Activated CD4-positive, alpha-beta T cell treated with anti-CD3 and anti-CD28 coated beads for 36 hours (primary cell): ENCODE data around the gene PMEPA1. TPM values are rescaled to one million over a fixed set of nuclear protein-coding genes. Genes with fewer than 3 reads are reported as not detected.

Experiments
- ATAC-seq: fragments of 200-7000 bp; cut with Tn5 transposase; one replicate; pipeline ENCODE4 v1.10.0; 2021; ENCODE audit warnings: mild to moderate bottlenecking, moderate library complexity
- CTCF ChIA-PET: fragments of 350-600 bp; sonication (Branson Sonifier 250); formaldehyde crosslinking; loops from one replicate; lab custom pipeline; 2021; ENCODE audit warnings: antibody characterized with exemption; lab: Charles Lee
- POLR2A ChIA-PET: fragments of 350-600 bp; sonication (Branson Sonifier 250); formaldehyde crosslinking; loops from one replicate; lab custom pipeline; 2021; ENCODE audit warnings: antibody characterized with exemption, inconsistent platforms; lab: Charles Lee
- DNase-seq: peaks from one replicate; pipeline ENCODE4 v3.0.0-alpha.2; 2020
- H3K27ac Mint-ChIP-seq: one replicate; pipeline ENCODE4 v1.8.0; 2021; ENCODE audit warnings: mixed read lengths
- H3K27me3 Mint-ChIP-seq: one replicate; pipeline ENCODE4 v1.8.0; 2021; ENCODE audit warnings: mixed read lengths
- H3K36me3 Mint-ChIP-seq: one replicate; pipeline ENCODE4 v1.8.0; 2021; ENCODE audit warnings: low read depth, mixed read lengths
- H3K4me1 Mint-ChIP-seq: one replicate; pipeline ENCODE4 v1.8.0; 2021; ENCODE audit warnings: mixed read lengths
- H3K4me3 Mint-ChIP-seq: one replicate; pipeline ENCODE4 v1.8.0; 2021; ENCODE audit warnings: mild to moderate bottlenecking, moderate library complexity, mixed read lengths
- H3K9me3 Mint-ChIP-seq: one replicate; pipeline ENCODE4 v1.8.0; 2021; ENCODE audit warnings: low read depth, mixed read lengths
- intact Hi-C, 2 experiments: fragments of 100-400 bp; cut with DNase I in 1 of 2; cut with micrococcal nuclease in 1 of 2; formaldehyde crosslinking; loops; one replicate each; pipeline versions ENCODE4 v1.14.2 to v1.15.1; 2022 to 2024; cut with DNase I, micrococcal nuclease
- total RNA-seq, 2 experiments: library from RNA; stranded (reverse); gene quantifications; one replicate each; pipeline ENCODE4 v1.2.3, GENCODE V29; 2021

The PMEPA1 gene, protein sequence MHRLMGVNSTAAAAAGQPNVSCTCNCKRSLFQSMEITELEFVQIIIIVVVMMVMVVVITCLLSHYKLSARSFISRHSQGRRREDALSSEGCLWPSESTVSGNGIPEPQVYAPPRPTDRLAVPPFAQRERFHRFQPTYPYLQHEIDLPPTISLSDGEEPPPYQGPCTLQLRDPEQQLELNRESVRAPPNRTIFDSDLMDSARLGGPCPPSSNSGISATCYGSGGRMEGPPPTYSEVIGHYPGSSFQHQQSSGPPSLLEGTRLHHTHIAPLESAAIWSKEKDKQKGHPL
- 1 to 10 TPM; 1.6 to 1.8 TPM for total RNA-seq

DNA sequence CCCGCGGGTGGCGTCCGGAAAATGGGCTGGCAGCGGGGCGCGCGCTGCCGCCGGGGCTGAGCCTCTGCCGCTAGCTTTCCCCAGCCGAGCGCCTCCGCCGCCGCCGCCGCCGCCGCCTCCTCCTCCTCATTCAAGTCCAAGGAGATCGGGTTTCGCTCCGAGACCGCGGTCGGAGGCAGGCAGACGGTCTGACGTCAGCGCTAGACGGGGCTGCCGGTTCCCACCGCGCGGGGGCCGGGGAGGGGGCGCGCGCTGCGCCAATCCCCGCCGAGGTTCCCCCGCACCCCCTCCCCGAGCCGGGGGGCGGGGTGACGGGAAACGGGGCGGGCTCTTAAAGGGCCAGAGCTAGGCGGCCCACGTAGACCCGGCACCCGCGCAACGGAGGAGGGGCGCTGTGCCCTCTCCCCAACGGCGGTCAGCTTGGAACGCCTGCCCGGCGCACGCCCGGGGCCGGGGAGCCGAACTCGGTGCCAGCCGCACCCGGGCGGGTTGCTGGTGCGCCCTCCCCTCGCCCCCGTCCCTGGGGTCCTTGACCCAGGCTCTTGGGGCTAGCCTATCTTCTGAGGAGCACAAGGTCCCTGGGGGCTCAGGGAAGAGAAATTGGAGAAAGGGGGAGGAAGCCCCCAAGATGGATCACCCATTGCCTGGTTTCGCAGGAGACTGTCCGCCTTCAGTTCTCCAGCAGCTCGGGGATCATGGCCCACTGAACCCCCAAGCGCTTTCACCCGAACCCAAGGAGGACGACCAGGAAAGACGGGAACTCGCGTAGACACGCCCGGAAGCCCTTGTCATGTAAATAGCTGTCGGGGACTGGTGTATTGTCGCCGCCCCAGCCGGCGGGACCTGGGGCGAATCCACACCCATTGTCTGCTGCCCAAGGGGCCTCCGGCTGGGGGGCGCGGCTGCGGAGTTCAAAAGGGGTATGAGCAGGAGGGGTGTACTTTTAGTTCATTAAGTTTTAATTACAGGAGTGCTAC is at the start of gene PMEPA1:
TSS of gene PMEPA1 (minus strand) at position 193 of the 977 bp plus-strand sequence. CDS start 433 bp downstream, outside the sequence.
- peaks cover 20% of the 10 kb centered on the region for H3K4me1 Mint-ChIP-seq
- CTCF ChIA-PET, result interaction anchor here (0.6 to 1.9 kb wide), 7 partner anchors 8 to 1791 kb away, joined by 3 to 9 read pairs (median 4); no protein-coding TSS in a partner anchor
- DNase-seq, result peak; percentile 95
- no peaks in the 10 kb centered on the region for H3K9me3 Mint-ChIP-seq
- POLR2A ChIA-PET, result interaction anchor here (0.5 to 2.0 kb wide), 4 partner anchors 12 to 1339 kb away, joined by 3 to 10 read pairs (median 8); no protein-coding TSS in a partner anchor
- H3K4me3 Mint-ChIP-seq, result peak within 1 kb of the TSS; percentile 79
- H3K27me3 Mint-ChIP-seq, result peaks cover 6% of the 10 kb centered on the region
- no peaks in the 10 kb centered on the region for H3K36me3 Mint-ChIP-seq
- ATAC-seq, result peak; percentile 91
- intact Hi-C loops, result loop anchor here (1.0 to 10.0 kb wide), 11 partner anchors 8 to 942 kb away; partner anchors contain the start of genes RBM38 (in 2 of the 2), STX16 (in 1 of the 2) and VAPB (in 1 of the 2)
- H3K27ac Mint-ChIP-seq, result peak within 1 kb of the TSS; percentile 77

DNA sequence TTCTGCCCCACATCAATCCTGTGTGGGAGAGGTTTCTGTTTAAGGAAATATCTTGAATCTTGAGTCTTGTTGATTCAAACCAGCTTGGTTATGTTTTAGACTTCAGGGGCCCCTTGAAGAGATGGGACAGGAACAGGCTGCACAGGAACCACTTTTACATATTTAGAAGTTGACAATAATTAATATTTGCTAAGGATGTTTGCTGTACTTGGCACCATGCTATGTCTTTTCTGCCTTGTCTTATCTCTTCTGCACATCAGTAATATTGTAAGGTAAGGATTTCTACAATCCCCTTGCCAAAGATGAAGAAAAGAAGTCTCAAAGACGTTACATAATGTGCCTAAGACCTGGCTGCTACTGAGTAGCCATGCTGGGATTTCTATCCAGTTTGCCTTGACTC is 48.0 kb upstream of the PMEPA1 start:
- Mint-ChIP-seq H3K4me3 (no peak overlapping the region), H3K27me3 (peaks cover 16% of the 10 kb centered on the region), H3K4me1 (no peaks in the 10 kb centered on the region), H3K36me3 (no peaks in the 10 kb centered on the region), H3K9me3 (peaks cover 2% of the 10 kb centered on the region), H3K27ac (no peak overlapping the region)
- no peak for ATAC-seq
- CTCF ChIA-PET, result interaction anchor here (0.8 kb wide), 1 partner anchor 19 kb away, joined by 3 read pairs; no protein-coding TSS in a partner anchor
- intact Hi-C loops, result no loop called here
- POLR2A ChIA-PET, result no interaction called here
- DNase-seq, result no peak

DNA sequence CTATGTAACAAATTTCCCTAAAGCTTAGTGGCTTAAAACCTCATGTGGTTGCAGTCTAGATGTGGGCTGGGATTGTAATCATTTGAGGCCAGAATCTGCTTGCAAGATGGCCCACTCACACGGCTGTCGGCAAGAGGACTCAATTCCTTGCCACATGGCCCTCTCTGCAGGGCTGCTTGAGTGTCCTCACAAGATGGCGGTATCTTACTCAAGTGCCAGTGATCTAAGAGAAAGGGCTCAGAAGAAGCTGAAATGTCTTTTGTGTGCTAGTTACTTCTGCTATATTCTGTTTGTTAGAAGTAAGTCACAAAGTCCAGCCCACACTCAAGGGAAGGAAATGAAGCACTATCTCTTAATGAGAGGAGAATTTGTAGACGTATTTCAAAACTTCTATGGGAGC is 47.1 kb upstream of the PMEPA1 start:
- DNase-seq (no peak), ATAC-seq (no peak)
- ChIA-PET CTCF (no interaction called here), POLR2A (no interaction called here)
- intact Hi-C loops, result no loop called here
- Mint-ChIP-seq H3K36me3 (no peaks in the 10 kb centered on the region), H3K27ac (no peak overlapping the region), H3K27me3 (peaks cover 15% of the 10 kb centered on the region), H3K9me3 (peaks cover 2% of the 10 kb centered on the region), H3K4me3 (no peak overlapping the region), H3K4me1 (no peaks in the 10 kb centered on the region)

DNA sequence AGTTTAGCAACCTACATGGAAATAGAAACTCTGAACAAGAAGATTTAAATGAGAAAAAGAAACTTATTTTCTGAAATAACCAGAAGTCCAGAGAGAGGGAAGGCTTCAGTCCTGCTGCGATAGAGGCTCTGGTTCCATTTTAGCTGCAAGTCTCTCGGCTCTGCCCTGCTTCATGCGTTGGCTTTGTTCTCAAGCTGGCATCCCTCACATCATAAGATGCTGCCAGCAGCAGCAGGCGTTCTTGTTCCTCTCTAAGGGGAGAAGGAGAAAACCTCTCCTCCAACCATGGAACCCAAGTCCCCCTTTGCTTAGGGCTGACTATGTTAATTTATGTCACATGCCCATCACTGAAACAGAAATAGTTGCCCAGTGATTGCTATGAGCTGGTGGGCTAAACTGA is 46.4 kb upstream of the PMEPA1 start:
- intact Hi-C loops, result no loop called here
- CTCF ChIA-PET, result no interaction called here
- peaks cover 3% of the 10 kb centered on the region for H3K9me3 Mint-ChIP-seq

DNA sequence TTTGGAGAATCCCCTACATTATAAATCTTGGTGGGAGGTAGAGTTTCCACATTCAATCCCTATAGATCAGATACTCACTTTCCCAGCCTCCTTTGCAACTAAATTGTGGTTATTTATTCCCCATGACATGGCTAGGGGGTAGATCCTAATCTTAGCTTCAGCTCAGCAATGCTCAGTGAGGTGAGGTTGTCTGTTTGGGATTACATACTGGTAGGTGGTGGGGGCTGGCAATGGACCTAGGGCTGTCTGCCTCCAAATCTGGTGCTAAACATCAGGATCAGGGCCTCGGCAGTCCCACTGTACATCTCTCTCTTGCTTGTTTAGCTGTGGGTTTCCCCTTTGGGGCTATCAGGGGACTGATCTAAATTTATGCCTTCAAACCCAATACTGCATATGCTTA is 45.8 kb upstream of the PMEPA1 start:
- Mint-ChIP-seq H3K4me3 (no peak overlapping the region), H3K4me1 (peaks cover 2% of the 10 kb centered on the region), H3K27ac (no peak overlapping the region), H3K27me3 (peaks cover 20% of the 10 kb centered on the region), H3K36me3 (no peaks in the 10 kb centered on the region), H3K9me3 (peaks cover 3% of the 10 kb centered on the region)
- ATAC-seq (no peak), DNase-seq (no peak)
- POLR2A ChIA-PET, result no interaction called here
- intact Hi-C loops, result no loop called here
- CTCF ChIA-PET, result no interaction called here

More for the DNA sequence above, 46.4 kb upstream of the PMEPA1 start:
- H3K36me3 Mint-ChIP-seq, result no peaks in the 10 kb centered on the region
- ATAC-seq, result no peak
- no peak overlapping the region for H3K4me3 Mint-ChIP-seq
- POLR2A ChIA-PET, result no interaction called here
- no peak overlapping the region for H3K27ac Mint-ChIP-seq
- DNase-seq, result no peak
- peaks cover 18% of the 10 kb centered on the region for H3K27me3 Mint-ChIP-seq
- H3K4me1 Mint-ChIP-seq, result peaks cover 2% of the 10 kb centered on the region

DNA sequence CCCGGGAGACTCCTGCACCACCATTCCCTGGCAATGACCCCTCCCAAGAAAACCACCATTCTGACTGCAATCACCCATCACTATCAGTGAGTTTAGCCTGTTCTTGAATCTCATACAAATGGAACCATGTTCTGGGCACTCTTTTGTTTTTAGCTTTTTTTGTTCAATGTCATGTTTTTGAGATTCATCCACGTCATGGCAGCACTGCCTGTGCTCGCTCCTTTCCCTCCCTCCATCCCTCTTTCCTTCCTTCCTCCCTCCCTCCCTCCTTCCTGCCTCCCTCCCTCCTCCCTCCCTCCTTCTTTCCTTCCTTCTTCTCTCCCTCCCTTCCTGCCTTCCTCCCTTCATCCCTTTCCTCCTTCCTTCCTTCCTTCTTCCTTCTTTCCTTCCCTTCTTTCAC is 44.4 kb upstream of the PMEPA1 start:
- H3K27ac Mint-ChIP-seq, result no peak overlapping the region
- ATAC-seq, result no peak
- H3K4me3 Mint-ChIP-seq, result no peak overlapping the region
- CTCF ChIA-PET, result no interaction called here
- POLR2A ChIA-PET, result interaction anchor here (0.7 kb wide), 1 partner anchor 39 kb away, joined by 3 read pairs; no protein-coding TSS in a partner anchor
- peaks cover 24% of the 10 kb centered on the region for H3K27me3 Mint-ChIP-seq
- no peaks in the 10 kb centered on the region for H3K36me3 Mint-ChIP-seq
- H3K4me1 Mint-ChIP-seq, result peaks cover 5% of the 10 kb centered on the region
- DNase-seq, result no peak
- H3K9me3 Mint-ChIP-seq, result peaks cover 3% of the 10 kb centered on the region
- intact Hi-C loops, result no loop called here

DNA sequence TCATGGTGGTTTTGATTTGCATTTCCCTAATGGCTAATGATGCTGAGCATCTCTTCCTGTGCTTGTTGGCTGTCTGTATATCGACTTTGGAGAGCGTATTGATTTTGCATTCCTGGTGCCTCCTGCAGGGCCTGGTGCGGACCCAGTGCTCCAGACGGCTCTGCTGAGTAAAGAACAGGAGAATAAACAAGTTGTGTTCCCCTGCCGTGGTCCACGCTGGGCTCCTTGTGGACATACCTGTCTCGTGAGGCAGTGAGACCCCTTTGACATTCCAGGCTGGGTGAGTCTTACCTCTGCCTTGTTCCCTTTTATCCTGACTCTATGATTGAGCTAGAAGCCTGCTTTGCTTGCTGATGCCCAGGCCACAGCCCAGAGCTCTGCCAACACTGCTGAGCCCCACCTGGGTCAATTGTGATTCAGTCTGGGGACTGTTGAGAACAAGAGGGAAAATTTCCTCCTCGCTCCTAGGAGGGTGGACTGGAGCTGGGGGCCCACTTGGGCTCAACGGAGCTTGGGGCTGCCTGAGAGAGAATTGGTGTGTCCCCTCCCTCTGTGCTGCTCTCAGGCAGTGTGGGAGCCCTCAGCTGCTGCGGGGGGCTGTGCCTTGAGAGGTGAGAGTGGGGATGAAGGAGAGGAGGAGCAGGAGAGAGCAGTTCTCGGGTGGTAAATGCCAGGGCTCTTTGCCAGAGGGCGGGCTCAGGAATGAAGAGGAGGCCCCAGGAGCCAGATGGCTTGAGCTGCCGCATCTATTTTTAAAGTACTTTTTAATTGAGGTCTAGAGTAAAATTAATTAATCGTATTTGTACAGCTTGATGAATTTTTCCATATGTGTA is 43.7 kb upstream of the PMEPA1 start:
- Mint-ChIP-seq H3K36me3 (no peaks in the 10 kb centered on the region), H3K27me3 (peaks cover 27% of the 10 kb centered on the region), H3K27ac (no peak overlapping the region), H3K4me1 (peaks cover 10% of the 10 kb centered on the region), H3K4me3 (no peak overlapping the region), H3K9me3 (peaks cover 3% of the 10 kb centered on the region)
- DNase-seq, result no peak
- ChIA-PET CTCF (interaction anchor here (0.6 kb wide), 1 partner anchor 35 kb away, joined by 3 read pairs; no protein-coding TSS in a partner anchor), POLR2A (interaction anchor here (0.7 kb wide), 1 partner anchor 38 kb away, joined by 3 read pairs; no protein-coding TSS in a partner anchor)
- no peak for ATAC-seq
- intact Hi-C loops, result no loop called here

DNA sequence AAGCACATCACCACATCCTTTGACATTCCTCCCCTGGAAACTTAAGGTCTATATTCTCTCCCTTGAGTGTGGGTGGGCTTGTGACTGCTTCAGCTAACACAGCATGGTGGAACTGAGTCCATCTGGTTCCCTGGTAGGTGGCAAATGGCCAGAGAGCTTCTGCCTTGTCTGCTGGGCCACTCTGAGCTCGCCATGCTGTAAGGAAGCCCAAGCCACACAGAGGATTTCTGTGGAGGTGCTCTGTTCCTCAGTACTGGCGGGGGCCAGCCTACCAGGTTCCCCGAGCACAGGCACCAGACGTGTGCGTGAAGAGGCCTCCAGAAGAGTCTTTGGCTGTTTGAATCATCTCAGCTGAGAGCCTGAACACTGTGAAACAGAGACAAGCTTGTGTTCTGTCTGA is 41.6 kb upstream of the PMEPA1 start:
- peaks cover 15% of the 10 kb centered on the region for H3K4me1 Mint-ChIP-seq
- H3K27me3 Mint-ChIP-seq, result peaks cover 29% of the 10 kb centered on the region
- ChIA-PET POLR2A (interaction anchor here (0.5 kb wide), 1 partner anchor 306 kb away, joined by 3 read pairs; no protein-coding TSS in a partner anchor), CTCF (interaction anchor here (0.6 kb wide), 1 partner anchor 86 kb away, joined by 3 read pairs; no protein-coding TSS in a partner anchor)
- DNase-seq, result no peak
- no peaks in the 10 kb centered on the region for H3K36me3 Mint-ChIP-seq
- ATAC-seq, result no peak
- no peak overlapping the region for H3K4me3 Mint-ChIP-seq
- peaks cover 2% of the 10 kb centered on the region for H3K9me3 Mint-ChIP-seq
- intact Hi-C loops, result no loop called here
- no peak overlapping the region for H3K27ac Mint-ChIP-seq

DNA sequence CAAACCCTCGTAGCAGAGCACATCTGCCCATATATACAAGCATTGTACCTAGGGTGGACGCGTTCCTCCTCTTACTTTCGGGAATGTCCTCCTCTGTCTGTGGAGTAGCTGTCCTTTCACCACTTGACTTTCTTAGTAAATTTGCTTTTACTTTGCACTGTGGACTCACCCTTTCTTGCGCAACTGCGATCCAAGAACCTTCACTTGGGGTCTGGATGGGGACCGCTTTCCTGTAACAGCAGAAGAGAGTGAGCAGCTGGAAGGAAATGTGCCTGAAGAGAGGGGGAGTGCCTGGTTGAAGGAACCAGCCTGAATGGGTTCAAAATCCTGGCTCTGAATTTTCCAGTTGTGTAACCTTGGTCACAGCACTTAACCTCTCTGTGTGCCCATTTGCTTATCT is 40.1 kb upstream of the PMEPA1 start:
- no peak for ATAC-seq

DNA sequence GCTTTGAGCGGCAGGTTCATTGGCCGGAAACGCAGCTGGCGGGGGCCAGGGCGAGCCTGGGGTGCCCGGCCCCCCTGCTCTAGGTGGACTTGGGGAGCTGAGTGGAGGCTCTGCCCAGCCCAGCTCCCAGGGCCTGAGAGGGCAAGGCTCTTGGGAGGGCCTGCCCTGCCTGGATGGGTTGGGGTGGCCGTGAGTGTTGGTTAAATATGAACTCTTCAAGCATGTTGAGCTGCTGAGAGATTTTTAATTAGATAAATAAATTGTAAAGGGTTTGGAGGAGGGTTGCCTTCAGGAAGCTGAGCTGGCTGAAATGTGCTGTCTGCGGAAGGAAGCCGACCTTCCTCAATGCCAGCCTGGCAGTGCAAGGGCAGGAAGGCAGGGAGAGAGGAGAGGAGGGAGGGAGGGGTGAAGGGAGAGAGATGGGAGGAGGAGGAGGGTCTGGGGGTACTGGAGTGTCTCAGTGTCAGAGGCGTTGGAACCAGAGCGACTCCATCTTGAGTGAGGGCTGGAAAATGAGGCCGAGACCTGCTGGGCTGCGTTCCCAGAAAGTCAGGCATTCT is 39.4 kb upstream of the PMEPA1 start:
- Mint-ChIP-seq H3K27me3 (peaks cover 25% of the 10 kb centered on the region), H3K36me3 (no peaks in the 10 kb centered on the region), H3K4me3 (peak overlapping the region; percentile 48), H3K9me3 (peaks cover 2% of the 10 kb centered on the region), H3K4me1 (peaks cover 15% of the 10 kb centered on the region), H3K27ac (no peak overlapping the region)
- no peak for DNase-seq
- CTCF ChIA-PET, result interaction anchor here (0.6 to 1.3 kb wide), 2 partner anchors 23 to 431 kb away, joined by 3 read pairs; no protein-coding TSS in a partner anchor
- POLR2A ChIA-PET, result no interaction called here
- ATAC-seq, result no peak
- intact Hi-C loops, result loop anchor here in 1 of 2 experiments (2.0 kb wide), 2 partner anchors 30 to 50 kb away; no protein-coding TSS in a partner anchor

More for the DNA sequence above, 40.1 kb upstream of the PMEPA1 start:
- Mint-ChIP-seq H3K27me3 (peaks cover 27% of the 10 kb centered on the region), H3K27ac (no peak overlapping the region), H3K36me3 (no peaks in the 10 kb centered on the region), H3K9me3 (peaks cover 2% of the 10 kb centered on the region), H3K4me1 (peaks cover 15% of the 10 kb centered on the region), H3K4me3 (no peak overlapping the region)
- DNase-seq, result no peak
- intact Hi-C loops, result loop anchor here in 1 of 2 experiments (2.0 kb wide), 2 partner anchors 31 to 51 kb away; no protein-coding TSS in a partner anchor
- CTCF ChIA-PET, result no interaction called here
- POLR2A ChIA-PET, result no interaction called here
